ENCODE measurements around the gene SCYGR1.

DNA sequence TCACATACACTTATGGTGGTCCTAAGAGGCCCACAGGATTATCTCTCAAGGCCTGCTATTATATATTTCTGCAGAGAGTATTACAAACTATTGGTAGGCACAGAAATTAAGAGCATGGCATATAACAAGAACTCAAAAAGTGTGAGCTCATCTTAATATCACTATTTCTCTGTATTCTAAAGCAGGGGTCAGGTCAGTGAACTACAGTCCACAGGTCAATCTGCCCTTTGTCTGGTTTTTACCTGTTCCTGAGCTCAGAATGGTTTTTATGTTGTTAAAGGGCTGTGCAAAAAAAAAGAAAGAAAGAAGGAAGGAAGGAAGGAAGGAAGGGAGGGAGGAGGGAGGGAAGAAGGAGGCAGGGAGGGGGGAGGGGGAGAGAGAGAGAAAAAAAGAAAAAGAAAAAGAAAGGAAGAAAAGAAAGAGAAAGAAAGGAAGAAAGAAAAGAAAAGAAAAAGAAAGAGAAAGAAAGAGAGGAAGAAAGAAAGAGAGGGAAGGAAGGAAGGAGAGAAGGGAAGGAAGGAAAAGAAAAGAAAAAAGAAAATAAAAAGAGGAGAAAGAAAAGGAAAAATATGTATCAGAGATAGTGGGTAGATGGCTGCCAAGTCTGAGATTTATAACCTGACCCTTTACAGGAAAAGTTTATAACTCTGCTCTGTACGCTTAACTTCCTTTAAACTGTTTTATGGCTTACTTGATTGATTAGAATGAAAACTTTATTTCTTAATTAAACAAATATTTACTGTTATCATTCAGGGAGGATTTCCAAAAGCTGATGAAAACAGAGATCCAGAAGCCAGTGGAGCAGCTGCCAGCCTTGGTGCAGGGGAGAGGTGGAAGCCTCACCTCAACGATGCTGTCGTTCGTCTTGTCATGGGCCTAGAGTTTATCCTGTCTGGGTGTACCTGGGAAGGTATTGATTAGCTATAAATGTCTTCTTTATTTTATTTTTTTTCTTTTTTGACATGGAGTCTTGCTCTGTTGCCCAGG, 11.2 kb upstream of the SCYGR1 start:
- TF ChIP-seq POLR2AphosphoS5 (IDR thresholded peaks at IDR 0.05) (peak; percentile 32), POLR2A (IDR thresholded peaks at IDR 0.05) (no peak)
- TF ChIP-seq, protein P1, sequence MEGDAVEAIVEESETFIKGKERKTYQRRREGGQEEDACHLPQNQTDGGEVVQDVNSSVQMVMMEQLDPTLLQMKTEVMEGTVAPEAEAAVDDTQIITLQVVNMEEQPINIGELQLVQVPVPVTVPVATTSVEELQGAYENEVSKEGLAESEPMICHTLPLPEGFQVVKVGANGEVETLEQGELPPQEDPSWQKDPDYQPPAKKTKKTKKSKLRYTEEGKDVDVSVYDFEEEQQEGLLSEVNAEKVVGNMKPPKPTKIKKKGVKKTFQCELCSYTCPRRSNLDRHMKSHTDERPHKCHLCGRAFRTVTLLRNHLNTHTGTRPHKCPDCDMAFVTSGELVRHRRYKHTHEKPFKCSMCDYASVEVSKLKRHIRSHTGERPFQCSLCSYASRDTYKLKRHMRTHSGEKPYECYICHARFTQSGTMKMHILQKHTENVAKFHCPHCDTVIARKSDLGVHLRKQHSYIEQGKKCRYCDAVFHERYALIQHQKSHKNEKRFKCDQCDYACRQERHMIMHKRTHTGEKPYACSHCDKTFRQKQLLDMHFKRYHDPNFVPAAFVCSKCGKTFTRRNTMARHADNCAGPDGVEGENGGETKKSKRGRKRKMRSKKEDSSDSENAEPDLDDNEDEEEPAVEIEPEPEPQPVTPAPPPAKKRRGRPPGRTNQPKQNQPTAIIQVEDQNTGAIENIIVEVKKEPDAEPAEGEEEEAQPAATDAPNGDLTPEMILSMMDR (IDR thresholded peaks at IDR 0.05): no peak

Data from prostate gland (tissue), 2 donors.